Activated CD8-positive, alpha-beta T cell treated with anti-CD3 and anti-CD28 coated beads, Interleukin-2, amount 10 ng/mL, durations not matched to agents 7 days and 5 days (primary cell): ENCODE data around the gene IBTK. TPM values are rescaled to one million over a fixed set of nuclear protein-coding genes. Genes with fewer than 3 reads are reported as not detected.
"Not testable (repeated sequence)": the region's sequence is repeated elsewhere in the genome, so short reads cannot be mapped to it uniquely, and the experiment has no call there.

ENCODE experiments used
- ATAC-seq: fragments of 150-1000 bp; cut with Tn5 transposase; one replicate; pipeline ENCODE4 v1.10.0; 2021; ENCODE audit warnings: moderate library complexity
- CTCF ChIA-PET: fragments of 350-600 bp; sonication (Branson Sonifier 250); formaldehyde crosslinking; loops from one replicate; lab custom pipeline; 2021; ENCODE audit warnings: antibody characterized with exemption; lab: Charles Lee
- POLR2A ChIA-PET: fragments of 350-600 bp; sonication (Branson Sonifier 250); formaldehyde crosslinking; loops from one replicate; lab custom pipeline; 2021; ENCODE audit warnings: antibody characterized with exemption; lab: Charles Lee
- DNase-seq: peaks from one replicate; pipeline ENCODE4 v3.0.0-alpha.2; 2020
- H3K27ac Mint-ChIP-seq: one replicate; pipeline ENCODE4 v1.8.0; 2021; ENCODE audit warnings: mild to moderate bottlenecking, mixed read lengths
- H3K27me3 Mint-ChIP-seq: one replicate; pipeline ENCODE4 v1.8.0; 2021; ENCODE audit warnings: low read depth, mixed read lengths
- H3K36me3 Mint-ChIP-seq: one replicate; pipeline ENCODE4 v1.8.0; 2021; ENCODE audit warnings: low read depth, mixed read lengths
- H3K4me1 Mint-ChIP-seq: one replicate; pipeline ENCODE4 v1.8.0; 2021; ENCODE audit warnings: low read depth, mixed read lengths
- H3K4me3 Mint-ChIP-seq: one replicate; pipeline ENCODE4 v1.8.0; 2021; ENCODE audit warnings: mild to moderate bottlenecking, mixed read lengths
- H3K9me3 Mint-ChIP-seq: one replicate; pipeline ENCODE4 v1.8.0; 2022; ENCODE audit warnings: mixed read lengths; ENCODE audit not compliant: insufficient read depth
- total RNA-seq, 2 experiments: library from RNA; stranded (reverse); gene quantifications; one replicate each; pipeline ENCODE4 v1.2.3, GENCODE V29; 2021

Gene IBTK
- total RNA-seq, 2 experiments from 2014 or later, result 24.4 to 24.5 TPM

- Mint-ChIP-seq H3K36me3 (peaks cover 26% of the 10 kb centered on the region), H3K9me3 (no peaks in the 10 kb centered on the region), H3K27me3 (no peaks in the 10 kb centered on the region), H3K4me1 (no peaks in the 10 kb centered on the region), H3K4me3 (no peak overlapping the region), H3K27ac (no peak overlapping the region)
- POLR2A ChIA-PET, result no interaction called here
- CTCF ChIA-PET, result interaction anchor here (1.2 kb wide), 1 partner anchor 76 kb away, joined by 3 read pairs; no protein-coding TSS in a partner anchor
- no peak for ATAC-seq
- DNase-seq, result no peak
These were observed 49.8 kb downstream of the IBTK start for GRCh38 chr6:82197784-82198183.

DNA sequence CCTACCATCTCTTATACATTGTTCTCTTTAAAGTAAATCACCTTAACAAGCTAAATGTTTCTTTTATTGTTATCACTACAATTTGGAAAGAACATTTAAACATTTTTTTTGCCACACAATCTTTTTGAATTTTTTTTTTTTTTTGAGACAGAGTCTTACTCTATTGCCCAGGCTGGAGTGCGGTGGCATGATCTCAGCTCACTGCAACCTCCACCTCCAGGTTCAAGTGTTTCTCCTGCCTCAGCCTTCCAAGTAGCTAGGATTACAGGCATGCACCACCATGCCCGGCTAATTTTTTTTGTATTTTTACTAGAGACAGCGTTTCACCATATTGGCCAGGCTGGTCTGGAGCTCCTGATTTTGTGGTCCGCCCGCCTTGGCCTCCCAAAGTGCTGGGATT is 50.3 kb downstream of the IBTK start:
- H3K9me3 Mint-ChIP-seq, H3K27ac Mint-ChIP-seq, DNase-seq, ATAC-seq, H3K4me3 Mint-ChIP-seq, H3K27me3 Mint-ChIP-seq, H3K4me1 Mint-ChIP-seq: not testable (repeated sequence)
- H3K36me3 Mint-ChIP-seq, result peaks cover 25% of the 10 kb centered on the region
- ChIA-PET POLR2A (interaction anchor here (1.2 kb wide), 1 partner anchor 9 kb away, joined by 3 read pairs; no protein-coding TSS in a partner anchor), CTCF (interaction anchor here (0.8 kb wide), 1 partner anchor 26 kb away, joined by 3 read pairs; no protein-coding TSS in a partner anchor)

DNA sequence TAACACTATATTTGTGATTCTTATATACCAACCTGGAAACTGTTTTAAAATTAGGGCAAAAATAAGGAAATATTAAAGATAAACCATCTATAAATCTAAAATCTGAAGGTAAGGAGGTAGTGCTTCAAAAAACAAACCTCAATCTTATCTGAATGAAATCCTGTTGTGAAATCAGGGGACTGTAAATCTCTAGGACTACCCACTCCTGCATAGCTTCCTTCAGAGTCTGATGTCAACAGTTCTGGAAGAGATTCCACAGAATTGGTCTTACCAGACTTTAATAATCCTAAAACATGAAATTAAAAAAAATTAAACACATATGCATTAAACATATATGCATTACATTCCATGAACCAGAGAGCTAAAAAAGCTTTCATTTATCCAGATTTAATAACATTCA is 51.4 kb downstream of the IBTK start:
- peaks cover 26% of the 10 kb centered on the region for H3K36me3 Mint-ChIP-seq

GRCh38 chr6:82195619-82196018 is 51.9 kb downstream of the IBTK start:
- DNase-seq (no peak), ATAC-seq (no peak)
- CTCF ChIA-PET, result interaction anchor here (1.0 kb wide), 1 partner anchor 23 kb away, joined by 3 read pairs; no protein-coding TSS in a partner anchor
- no peak overlapping the region for H3K27ac Mint-ChIP-seq
- H3K4me3 Mint-ChIP-seq, result no peak overlapping the region
- POLR2A ChIA-PET, result no interaction called here
- no peaks in the 10 kb centered on the region for H3K27me3 Mint-ChIP-seq
- no peaks in the 10 kb centered on the region for H3K9me3 Mint-ChIP-seq
- no peaks in the 10 kb centered on the region for H3K4me1 Mint-ChIP-seq
- H3K36me3 Mint-ChIP-seq, result peaks cover 28% of the 10 kb centered on the region

More for the DNA sequence above, 51.4 kb downstream of the IBTK start:
- POLR2A ChIA-PET, result interaction anchor here (1.2 kb wide), 1 partner anchor 8 kb away, joined by 3 read pairs; no protein-coding TSS in a partner anchor
- Mint-ChIP-seq H3K9me3 (no peaks in the 10 kb centered on the region), H3K27ac (no peak overlapping the region), H3K4me3 (no peak overlapping the region), H3K4me1 (no peaks in the 10 kb centered on the region), H3K27me3 (no peaks in the 10 kb centered on the region)
- DNase-seq (no peak), ATAC-seq (no peak)
- CTCF ChIA-PET, result no interaction called here

- Mint-ChIP-seq H3K36me3 (peaks cover 37% of the 10 kb centered on the region), H3K9me3 (no peaks in the 10 kb centered on the region), H3K4me3 (no peak overlapping the region), H3K4me1 (no peaks in the 10 kb centered on the region), H3K27ac (no peak overlapping the region), H3K27me3 (no peaks in the 10 kb centered on the region)
- DNase-seq, result no peak
- ChIA-PET POLR2A (interaction anchor here (0.6 kb wide), 1 partner anchor 24 kb away, joined by 4 read pairs; no protein-coding TSS in a partner anchor), CTCF (no interaction called here)
- ATAC-seq, result no peak
These were observed 61.5 kb downstream of the IBTK start for GRCh38 chr6:82185948-82186535.

GRCh38 chr6:82183642-82184282 is 63.8 kb downstream of the IBTK start:
- peaks cover 37% of the 10 kb centered on the region for H3K36me3 Mint-ChIP-seq
- CTCF ChIA-PET, result no interaction called here
- DNase-seq, result no peak
- no peak overlapping the region for H3K4me3 Mint-ChIP-seq
- no peaks in the 10 kb centered on the region for H3K27me3 Mint-ChIP-seq
- no peak for ATAC-seq
- POLR2A ChIA-PET, result no interaction called here
- no peak overlapping the region for H3K27ac Mint-ChIP-seq
- H3K9me3 Mint-ChIP-seq, result no peaks in the 10 kb centered on the region
- no peaks in the 10 kb centered on the region for H3K4me1 Mint-ChIP-seq

- no peak overlapping the region for H3K27ac Mint-ChIP-seq
- ATAC-seq, result no peak
- DNase-seq, result no peak
- H3K27me3 Mint-ChIP-seq, result no peaks in the 10 kb centered on the region
- H3K9me3 Mint-ChIP-seq, result no peaks in the 10 kb centered on the region
- no peak overlapping the region for H3K4me3 Mint-ChIP-seq
- peaks cover 34% of the 10 kb centered on the region for H3K36me3 Mint-ChIP-seq
- ChIA-PET POLR2A (no interaction called here), CTCF (no interaction called here)
- no peaks in the 10 kb centered on the region for H3K4me1 Mint-ChIP-seq
These were observed 64.8 kb downstream of the IBTK start for GRCh38 chr6:82182756-82183155.

DNA sequence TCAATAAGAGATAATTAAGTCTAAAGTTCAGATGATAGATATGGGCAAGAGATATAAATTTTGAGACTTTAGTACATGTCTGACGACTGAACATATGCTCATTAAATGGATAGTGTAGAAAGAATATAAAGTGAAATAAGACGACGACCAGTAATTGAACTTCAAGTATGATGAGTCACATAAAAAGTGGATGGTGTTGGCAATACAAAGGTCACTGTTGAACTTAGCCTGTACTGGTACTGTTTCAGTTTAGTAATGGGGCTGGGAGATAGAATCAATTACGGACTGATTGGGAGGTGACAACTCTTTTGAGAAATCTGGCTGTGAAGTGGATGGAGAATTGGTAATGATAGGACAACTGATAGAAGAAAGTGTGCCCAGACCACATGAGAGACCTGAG is 68.1 kb downstream of the IBTK start:
- H3K36me3 Mint-ChIP-seq, result peaks cover 31% of the 10 kb centered on the region
- CTCF ChIA-PET, result no interaction called here
- no peak overlapping the region for H3K4me3 Mint-ChIP-seq
- POLR2A ChIA-PET, result no interaction called here
- H3K9me3 Mint-ChIP-seq, result no peaks in the 10 kb centered on the region
- DNase-seq, result no peak
- no peaks in the 10 kb centered on the region for H3K4me1 Mint-ChIP-seq
- H3K27ac Mint-ChIP-seq, result no peak overlapping the region
- ATAC-seq, result no peak
- no peaks in the 10 kb centered on the region for H3K27me3 Mint-ChIP-seq

GRCh38 chr6:82178759-82179112 is 68.8 kb downstream of the IBTK start:
- POLR2A ChIA-PET, result no interaction called here
- Mint-ChIP-seq H3K27me3 (no peaks in the 10 kb centered on the region), H3K4me1 (no peaks in the 10 kb centered on the region), H3K27ac (no peak overlapping the region), H3K36me3 (peaks cover 32% of the 10 kb centered on the region), H3K9me3 (no peaks in the 10 kb centered on the region), H3K4me3 (no peak overlapping the region)
- ATAC-seq (no peak), DNase-seq (no peak)
- CTCF ChIA-PET, result no interaction called here

DNA sequence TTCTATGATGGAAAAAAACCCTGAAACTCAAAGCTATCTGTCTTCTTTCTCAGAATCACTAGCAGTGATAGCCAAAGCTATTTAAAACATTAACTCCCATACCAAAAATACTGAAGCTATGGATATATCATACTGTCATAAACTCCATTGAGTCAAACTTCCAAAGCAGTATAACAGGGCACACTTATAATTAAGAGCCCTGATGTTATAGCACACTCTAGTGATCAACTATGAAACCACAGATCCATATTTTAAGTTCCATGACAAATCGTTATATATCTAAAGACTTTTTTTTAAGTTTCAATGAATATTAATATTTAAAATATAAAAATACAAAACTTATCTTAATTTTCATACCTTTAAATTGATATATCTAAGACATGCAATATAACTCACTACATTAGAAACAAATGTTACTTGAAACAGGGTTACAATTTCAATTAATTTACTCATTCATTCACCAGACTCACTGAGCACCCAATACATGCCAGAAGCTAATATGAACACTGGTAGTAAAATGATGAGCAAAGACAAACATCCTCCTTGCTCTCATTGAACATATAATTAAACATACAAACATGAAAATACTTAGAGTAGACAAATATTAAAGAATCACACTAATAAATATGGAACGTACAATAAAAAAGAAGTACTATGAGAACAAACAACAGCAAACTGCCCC is 69.3 kb downstream of the IBTK start:
- no peaks in the 10 kb centered on the region for H3K4me1 Mint-ChIP-seq
- ATAC-seq, result no peak
- H3K27ac Mint-ChIP-seq, result no peak overlapping the region
- no peaks in the 10 kb centered on the region for H3K27me3 Mint-ChIP-seq
- no peak for DNase-seq
- H3K36me3 Mint-ChIP-seq, result peaks cover 34% of the 10 kb centered on the region
- H3K9me3 Mint-ChIP-seq, result no peaks in the 10 kb centered on the region
- no peak overlapping the region for H3K4me3 Mint-ChIP-seq
- ChIA-PET POLR2A (no interaction called here), CTCF (no interaction called here)

GRCh38 chr6:82176616-82177015 is 70.9 kb downstream of the IBTK start:
- H3K36me3 Mint-ChIP-seq, result peaks cover 36% of the 10 kb centered on the region
- H3K9me3 Mint-ChIP-seq, result no peaks in the 10 kb centered on the region
- POLR2A ChIA-PET, result no interaction called here
- H3K4me3 Mint-ChIP-seq, result no peak overlapping the region
- no peaks in the 10 kb centered on the region for H3K27me3 Mint-ChIP-seq
- H3K4me1 Mint-ChIP-seq, result no peaks in the 10 kb centered on the region
- no peak for DNase-seq
- ATAC-seq, result no peak
- H3K27ac Mint-ChIP-seq, result no peak overlapping the region
- CTCF ChIA-PET, result no interaction called here

DNA sequence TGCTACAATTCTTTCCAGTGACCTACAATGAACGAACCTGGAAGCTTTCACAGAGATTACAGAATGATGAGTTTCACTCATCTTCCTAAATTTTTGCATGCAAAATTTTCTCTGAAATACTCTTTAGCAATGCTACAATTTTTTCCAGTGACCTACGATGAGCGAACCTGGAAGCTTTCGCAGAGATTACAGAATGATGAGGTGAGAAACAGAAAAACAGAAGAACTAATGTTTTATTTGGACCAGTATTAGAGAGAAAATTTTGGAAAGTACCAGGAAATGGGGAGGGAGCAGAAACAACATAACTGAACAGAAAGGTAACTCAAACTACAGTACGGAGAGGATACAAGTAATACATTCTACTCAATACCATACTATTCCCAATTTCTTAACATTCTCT is 75.0 kb downstream of the IBTK start:
- ChIA-PET CTCF (no interaction called here), POLR2A (no interaction called here)
- Mint-ChIP-seq H3K9me3 (no peaks in the 10 kb centered on the region), H3K36me3 (peaks cover 46% of the 10 kb centered on the region), H3K27ac (no peak overlapping the region), H3K27me3 (no peaks in the 10 kb centered on the region), H3K4me3 (no peak overlapping the region), H3K4me1 (no peaks in the 10 kb centered on the region)
- DNase-seq, result no peak
- ATAC-seq, result no peak
